ENCODE data around the gene DCAF11. TPM values are rescaled to one million over a fixed set of nuclear protein-coding genes. Genes with fewer than 3 reads are reported as not detected.

The DCAF11 gene
- total and polyA plus RNA-seq, 4 experiments from 2014 or later = 71.5 to 93.4 (median 75.4) TPM

- no peaks in the 10 kb centered on the region for H3K9me3 Mint-ChIP-seq
- H3K4me3 Mint-ChIP-seq = peak within 1 kb of the TSS; percentile 82 to 91 (median 87)
- H3K4me1 ChIP-seq (ENCODE audit: insufficient read depth, low read length) = peaks cover 22% of the 10 kb centered on the region
- intact Hi-C loops (cut with micrococcal nuclease) = loop anchor here (1.0 kb wide), 2 partner anchors 10 to 17 kb away; partner anchors contain the start of genes IPO4 and IRF9
- peak within 1 kb of the TSS; percentile 63 to 88 (median 85) for H3K27ac Mint-ChIP-seq
- no peaks in the 10 kb centered on the region for H3K27me3 Mint-ChIP-seq
- H3K36me3 ChIP-seq (ENCODE audit: insufficient read depth, low read length) = peaks cover 12% of the 10 kb centered on the region
- H3K36me3 Mint-ChIP-seq = peaks cover 16 to 54% of the 10 kb centered on the region in 2 donors
- H3K27me3 ChIP-seq (ENCODE audit: insufficient read depth, low read length) = no peaks in the 10 kb centered on the region
- ChIA-PET POLR2A (ENCODE audit: partially characterized antibody) (interaction anchor here (0.6 to 2.3 kb wide), 9 partner anchors 10 to 112 kb away, joined by 3 to 23 read pairs (median 3); partner anchors contain the start of genes CHMP4A, DCAF11, IRF9 and NRL), CTCF (ENCODE audit: partially characterized antibody) (interaction anchor here (0.7 to 5.3 kb wide), 2 partner anchors 7 to 10 kb away, joined by 4 to 31 read pairs; partner anchors contain the start of gene IRF9)
- H3K9me3 ChIP-seq (ENCODE audit: control insufficient read depth in 1 of 2, low read length in 2 of 2) = no peaks in the 10 kb centered on the region
- H3K4me1 Mint-ChIP-seq = peaks cover 20 to 56% (median 35%) of the 10 kb centered on the region in 4 donors
- DNase-seq = peak; percentile 66 to 84 (median 73)
- H3K4me3 ChIP-seq (ENCODE audit: low read length in 2 of 2) = peak within 1 kb of the TSS in 1 of 2 donors; percentile 26
- peak within 1 kb of the TSS; percentile 42 for H3K27ac ChIP-seq (ENCODE audit: low read depth, low read length)
Observed at GRCh38 chr14:24171422-24172260, 57.1 kb downstream of the DCAF11 start, which contains the start of gene REC8. Gene REC8 (plus strand): TSS chr14:24172080. CDS start chr14:24172553, 473 bp downstream.

GRCh38 chr14:24172261-24172860, 57.8 kb downstream of the DCAF11 start:
- no peak for DNase-seq
- no peaks in the 10 kb centered on the region for H3K27me3 ChIP-seq (ENCODE audit: insufficient read depth, low read length)
- H3K4me1 Mint-ChIP-seq = peaks cover 18 to 54% (median 34%) of the 10 kb centered on the region in 4 donors
- intact Hi-C loops (cut with micrococcal nuclease) = no loop called here
- peaks cover 11% of the 10 kb centered on the region for H3K36me3 ChIP-seq (ENCODE audit: insufficient read depth, low read length)
- no peaks in the 10 kb centered on the region for H3K27me3 Mint-ChIP-seq
- H3K4me1 ChIP-seq (ENCODE audit: insufficient read depth, low read length) = peaks cover 21% of the 10 kb centered on the region
- H3K9me3 Mint-ChIP-seq = no peaks in the 10 kb centered on the region
- peaks cover 11 to 54% of the 10 kb centered on the region in 2 donors for H3K36me3 Mint-ChIP-seq
- no peak overlapping the region for H3K4me3 ChIP-seq (ENCODE audit: low read length in 2 of 2)
- ChIA-PET POLR2A (ENCODE audit: partially characterized antibody) (interaction anchor here (0.6 to 2.3 kb wide), 4 partner anchors 15 to 41 kb away, joined by 3 to 14 read pairs (median 5); partner anchors contain the start of genes CHMP4A, RNF31 and TM9SF1), CTCF (ENCODE audit: partially characterized antibody) (interaction anchor here (5.3 kb wide), 1 partner anchor 11 kb away, joined by 31 read pairs; the partner anchor contains the start of gene IRF9)
- H3K27ac Mint-ChIP-seq = peak overlapping the region in 5 of 7 donors; percentile 42 to 88 (median 63)
- no peaks in the 10 kb centered on the region for H3K9me3 ChIP-seq (ENCODE audit: control insufficient read depth in 1 of 2, low read length in 2 of 2)
- H3K4me3 Mint-ChIP-seq = peak overlapping the region; percentile 48 to 91 (median 84)
- peak overlapping the region; percentile 42 for H3K27ac ChIP-seq (ENCODE audit: low read depth, low read length)

DNA sequence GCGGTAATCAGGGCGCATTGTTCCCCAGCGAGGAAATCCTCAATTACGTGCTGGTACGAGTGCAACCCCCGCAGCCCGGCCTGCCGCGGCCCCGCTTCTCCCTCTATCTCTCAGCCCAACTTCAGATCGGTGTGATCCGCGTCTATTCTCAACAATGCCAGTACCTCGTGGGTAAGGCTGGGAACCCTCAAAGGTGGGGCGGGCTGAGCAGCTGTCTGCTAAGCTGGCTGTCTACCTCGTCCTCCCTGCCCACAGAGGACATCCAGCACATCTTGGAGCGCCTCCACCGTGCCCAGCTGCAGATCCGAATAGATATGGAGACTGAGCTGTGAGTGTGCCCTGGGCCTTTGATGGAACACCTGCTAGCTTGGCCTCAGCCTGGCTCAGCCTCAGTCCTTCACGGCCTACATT, 58.3 kb downstream of the DCAF11 start:
- peaks cover 18 to 50% (median 30%) of the 10 kb centered on the region in 4 donors for H3K4me1 Mint-ChIP-seq
- intact Hi-C loops (cut with micrococcal nuclease) = no loop called here
- CTCF ChIA-PET (ENCODE audit: partially characterized antibody) = interaction anchor here (5.3 kb wide), 1 partner anchor 12 kb away, joined by 31 read pairs; the partner anchor contains the start of gene IRF9

More for the DNA sequence above, 58.3 kb downstream of the DCAF11 start:
- no peak overlapping the region for H3K27ac ChIP-seq (ENCODE audit: low read depth, low read length)
- H3K36me3 ChIP-seq (ENCODE audit: insufficient read depth, low read length) = peaks cover 11% of the 10 kb centered on the region
- Mint-ChIP-seq H3K9me3 (no peaks in the 10 kb centered on the region), H3K36me3 (peaks cover 7 to 54% of the 10 kb centered on the region in 2 donors), H3K4me3 (peak overlapping the region in 3 of 8 donors; percentile 10 to 36 (median 26)), H3K27me3 (no peaks in the 10 kb centered on the region), H3K27ac (peak overlapping the region; percentile 29 to 77 (median 54))
- peaks cover 18% of the 10 kb centered on the region for H3K4me1 ChIP-seq (ENCODE audit: insufficient read depth, low read length)
- no peak overlapping the region for H3K4me3 ChIP-seq (ENCODE audit: low read length in 2 of 2)
- no peaks in the 10 kb centered on the region for H3K27me3 ChIP-seq (ENCODE audit: insufficient read depth, low read length)
- no peaks in the 10 kb centered on the region for H3K9me3 ChIP-seq (ENCODE audit: control insufficient read depth in 1 of 2, low read length in 2 of 2)
- POLR2A ChIA-PET (ENCODE audit: partially characterized antibody) = interaction anchor here (0.8 to 2.3 kb wide), 3 partner anchors 11 to 41 kb away, joined by 3 to 14 read pairs (median 5); partner anchors contain the start of genes CHMP4A and TM9SF1
- no peak for DNase-seq

Small RNA genes within 50 kb of the gene (microRNA-seq; reads per million reads assigned to microRNA genes)
- gene MIR7703 (ENCODE audit: borderline microRNAs expressed, borderline number of aligned reads, borderline replicate concordance) = not detected

Other genes with a start within 250 kb of the DCAF11 start
- gene DHRS4, start 161.0 kb upstream of the DCAF11 start, total RNA-seq = 10 to 100 TPM; 14.7 to 15.5 TPM
- 10 to 100 TPM; 32.5 to 36.2 TPM for gene DHRS4, start 161.0 kb upstream of the DCAF11 start, polyA plus RNA-seq
- 10 to 100 TPM; 13.3 to 16.8 TPM for gene DHRS4L2, start 125.8 kb upstream of the DCAF11 start, total RNA-seq
- 10 to 100 TPM; 18.6 to 19.6 TPM for gene DHRS4L2, start 125.8 kb upstream of the DCAF11 start, polyA plus RNA-seq
- under 1 TPM; 0.15 to 0.22 TPM for gene CARMIL3, start 62.8 kb upstream of the DCAF11 start, total RNA-seq
- gene CARMIL3, start 62.8 kb upstream of the DCAF11 start, polyA plus RNA-seq = not detected
- not detected for gene CPNE6, start 43.2 kb upstream of the DCAF11 start, total RNA-seq
- gene CPNE6, start 43.2 kb upstream of the DCAF11 start, polyA plus RNA-seq = under 1 TPM in 1 of 2 donors, not detected in 1; 0.04 TPM
- 10 to 100 TPM; 18.3 to 21.4 TPM for gene PCK2, start 20.5 kb upstream of the DCAF11 start, total RNA-seq
- 10 to 100 TPM; 11.0 to 15.5 TPM for gene PCK2, start 20.5 kb upstream of the DCAF11 start, polyA plus RNA-seq
- 1 to 10 TPM; 2.9 to 4.5 TPM for gene NRL, start 172 bp downstream of the DCAF11 start, total RNA-seq
- 1 to 10 TPM; 1.4 to 1.6 TPM for gene NRL, start 172 bp downstream of the DCAF11 start, polyA plus RNA-seq
- 1 to 10 TPM; 3.2 to 4.2 TPM for gene FITM1, start 15.9 kb downstream of the DCAF11 start, total RNA-seq
- under 1 TPM; 0.69 to 0.81 TPM for gene FITM1, start 15.9 kb downstream of the DCAF11 start, polyA plus RNA-seq
- 100 to 1,000 TPM; 257 to 273 TPM for gene PSME1, start 21.4 kb downstream of the DCAF11 start, total RNA-seq
- 1,000 to 10,000 TPM in 1 of 2 donors, 100 to 1,000 TPM in 1; 976 to 1,008 TPM for gene PSME1, start 21.4 kb downstream of the DCAF11 start, polyA plus RNA-seq
- 10 to 100 TPM; 33.0 to 33.9 TPM for gene EMC9, start 26.8 kb downstream of the DCAF11 start, total RNA-seq
- 10 to 100 TPM; 11.4 to 13.6 TPM for gene EMC9, start 26.8 kb downstream of the DCAF11 start, polyA plus RNA-seq
- 100 to 1,000 TPM; 143 to 150 TPM for gene PSME2, start 31.8 kb downstream of the DCAF11 start, total RNA-seq
- 100 to 1,000 TPM; 511 to 815 TPM for gene PSME2, start 31.8 kb downstream of the DCAF11 start, polyA plus RNA-seq
- gene RNF31, start 32.7 kb downstream of the DCAF11 start, total RNA-seq = 100 to 1,000 TPM; 108 to 113 TPM
- 10 to 100 TPM; 44.3 to 75.7 TPM for gene RNF31, start 32.7 kb downstream of the DCAF11 start, polyA plus RNA-seq
- gene IRF9, start 46.5 kb downstream of the DCAF11 start, total RNA-seq = 100 to 1,000 TPM; 154 to 157 TPM
- gene IRF9, start 46.5 kb downstream of the DCAF11 start, polyA plus RNA-seq = 100 to 1,000 TPM in 1 of 2 donors, 10 to 100 TPM in 1; 59.3 to 121 TPM
- 10 to 100 TPM; 27.7 to 30.5 TPM for gene REC8, start 57.3 kb downstream of the DCAF11 start, total RNA-seq
- 1 to 10 TPM; 2.8 to 9.8 TPM for gene REC8, start 57.3 kb downstream of the DCAF11 start, polyA plus RNA-seq
- 10 to 100 TPM; 22.4 to 30.2 TPM for gene IPO4, start 74.0 kb downstream of the DCAF11 start, total RNA-seq
- 10 to 100 TPM; 19.8 to 20.2 TPM for gene IPO4, start 74.0 kb downstream of the DCAF11 start, polyA plus RNA-seq
- 10 to 100 TPM; 24.1 to 26.3 TPM for gene TM9SF1, start 80.7 kb downstream of the DCAF11 start, total RNA-seq
- 10 to 100 TPM; 38.4 to 40.6 TPM for gene TM9SF1, start 80.7 kb downstream of the DCAF11 start, polyA plus RNA-seq
- 1 to 10 TPM; 1.2 to 1.9 TPM for gene TSSK4, start 90.9 kb downstream of the DCAF11 start, total RNA-seq
- 1 to 10 TPM in 1 of 2 donors, under 1 TPM in 1; 0.47 to 1.3 TPM for gene TSSK4, start 90.9 kb downstream of the DCAF11 start, polyA plus RNA-seq
- 100 to 1,000 TPM in 1 of 2 experiments, 10 to 100 TPM in 1; 99.3 to 101 TPM for gene CHMP4A, start 98.7 kb downstream of the DCAF11 start, total RNA-seq
- gene CHMP4A, start 98.7 kb downstream of the DCAF11 start, polyA plus RNA-seq = 100 to 1,000 TPM; 164 to 194 TPM
- gene MDP1, start 101.3 kb downstream of the DCAF11 start, total RNA-seq = 10 to 100 TPM; 12.5 to 15.3 TPM
- 10 to 100 TPM; 27.3 to 28.1 TPM for gene MDP1, start 101.3 kb downstream of the DCAF11 start, polyA plus RNA-seq
- 100 to 1,000 TPM; 116 to 127 TPM for gene NEDD8, start 117.6 kb downstream of the DCAF11 start, total RNA-seq
- 100 to 1,000 TPM; 351 to 425 TPM for gene NEDD8, start 117.6 kb downstream of the DCAF11 start, polyA plus RNA-seq
- gene GMPR2, start 118.2 kb downstream of the DCAF11 start, total RNA-seq = 10 to 100 TPM; 91.0 to 95.8 TPM
- 100 to 1,000 TPM; 103 to 116 TPM for gene GMPR2, start 118.2 kb downstream of the DCAF11 start, polyA plus RNA-seq
- 100 to 1,000 TPM; 131 to 132 TPM for gene TINF2, start 127.8 kb downstream of the DCAF11 start, total RNA-seq
- 100 to 1,000 TPM; 151 to 169 TPM for gene TINF2, start 127.8 kb downstream of the DCAF11 start, polyA plus RNA-seq
- gene TGM1, start 148.4 kb downstream of the DCAF11 start, total RNA-seq = 10 to 100 TPM; 11.0 to 16.1 TPM
- under 1 TPM; 0.11 to 0.12 TPM for gene TGM1, start 148.4 kb downstream of the DCAF11 start, polyA plus RNA-seq
- gene RABGGTA, start 156.8 kb downstream of the DCAF11 start, total RNA-seq = 10 to 100 TPM; 55.6 to 62.5 TPM
- 10 to 100 TPM; 22.9 to 32.5 TPM for gene RABGGTA, start 156.8 kb downstream of the DCAF11 start, polyA plus RNA-seq
- gene DHRS1, start 185.0 kb downstream of the DCAF11 start, total RNA-seq = 10 to 100 TPM; 37.6 to 38.6 TPM
- 10 to 100 TPM; 31.4 to 32.9 TPM for gene DHRS1, start 185.0 kb downstream of the DCAF11 start, polyA plus RNA-seq
- 10 to 100 TPM; 23.1 to 28.1 TPM for gene NOP9, start 185.1 kb downstream of the DCAF11 start, total RNA-seq
- gene NOP9, start 185.1 kb downstream of the DCAF11 start, polyA plus RNA-seq = 1 to 10 TPM in 1 of 2 donors, under 1 TPM in 1; 0.83 to 1.6 TPM
- 10 to 100 TPM; 22.3 to 26.0 TPM for gene CIDEB, start 193.2 kb downstream of the DCAF11 start, total RNA-seq
- 10 to 100 TPM; 17.2 to 24.3 TPM for gene CIDEB, start 193.2 kb downstream of the DCAF11 start, polyA plus RNA-seq
- 10 to 100 TPM; 18.0 to 18.8 TPM for gene LTB4R2, start 195.4 kb downstream of the DCAF11 start, total RNA-seq
- gene LTB4R2, start 195.4 kb downstream of the DCAF11 start, polyA plus RNA-seq = 1 to 10 TPM; 2.3 to 3.2 TPM
- gene LTB4R, start 196.7 kb downstream of the DCAF11 start, total RNA-seq = 10 to 100 TPM; 19.5 to 20.0 TPM
- gene LTB4R, start 196.7 kb downstream of the DCAF11 start, polyA plus RNA-seq = 10 to 100 TPM in 1 of 2 donors, 1 to 10 TPM in 1; 9.6 to 10.6 TPM
- gene ADCY4, start 220.3 kb downstream of the DCAF11 start, total RNA-seq = 1 to 10 TPM; 7.1 to 8.1 TPM
- under 1 TPM; 0.48 to 0.62 TPM for gene ADCY4, start 220.3 kb downstream of the DCAF11 start, polyA plus RNA-seq
- 10 to 100 TPM; 63.0 to 63.5 TPM for gene RIPK3, start 225.2 kb downstream of the DCAF11 start, total RNA-seq
- gene RIPK3, start 225.2 kb downstream of the DCAF11 start, polyA plus RNA-seq = 10 to 100 TPM in 1 of 2 donors, 1 to 10 TPM in 1; 6.2 to 16.7 TPM

Data from CD4-positive, alpha-beta memory T cell (primary cell).